Medulla oblongata (tissue), 1 donor: ENCODE results near the gene GPC4.
"Not testable (repeated sequence)": the region's sequence is repeated elsewhere in the genome, so short reads cannot be mapped to it uniquely, and the experiment has no call there.

Source experiments
- DNase-seq: peaks from one replicate; pipeline ENCODE4 v3.0.0-alpha.2; 2015; ENCODE audit errors: extremely low spot score

GPC4 gene

GRCh38 chrX:133306316-133306715 is 109.0 kb downstream of the GPC4 start:
- no peak for DNase-seq

- no peak for DNase-seq
These were observed 109.9 kb downstream of the GPC4 start for GRCh38 chrX:133305348-133305747.

DNA sequence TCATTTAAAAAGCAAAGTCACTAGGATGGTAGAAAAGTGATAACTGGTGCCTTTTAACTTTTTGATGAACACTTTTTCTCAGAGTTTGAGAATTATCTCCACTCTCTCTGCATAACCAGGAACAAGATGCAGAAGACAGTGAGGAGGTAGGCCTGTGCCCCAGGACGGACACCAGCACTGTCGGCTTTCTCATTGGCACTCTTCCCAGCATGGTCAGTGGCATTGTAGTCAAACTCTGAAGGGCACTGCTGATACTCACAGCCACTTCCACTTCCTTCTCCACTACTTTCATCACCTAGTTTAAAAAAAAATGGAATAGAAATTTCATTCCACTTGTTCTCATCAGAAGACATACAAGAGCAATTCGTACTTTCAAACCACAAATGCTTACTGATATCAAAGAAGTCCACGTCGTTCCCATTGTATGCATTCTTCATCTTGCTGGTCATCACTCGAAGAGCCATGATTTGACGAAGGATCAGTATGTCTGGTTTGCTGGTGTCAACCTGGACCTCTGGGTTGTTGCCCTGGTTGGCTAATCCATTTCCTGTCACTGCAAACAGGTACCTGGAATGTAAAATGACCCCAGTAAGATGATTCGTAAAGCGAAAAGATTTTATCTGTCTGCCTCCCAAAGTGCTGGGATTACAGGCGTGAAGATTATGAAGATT is 112.4 kb downstream of the GPC4 start:
- DNase-seq: no peak

DNA sequence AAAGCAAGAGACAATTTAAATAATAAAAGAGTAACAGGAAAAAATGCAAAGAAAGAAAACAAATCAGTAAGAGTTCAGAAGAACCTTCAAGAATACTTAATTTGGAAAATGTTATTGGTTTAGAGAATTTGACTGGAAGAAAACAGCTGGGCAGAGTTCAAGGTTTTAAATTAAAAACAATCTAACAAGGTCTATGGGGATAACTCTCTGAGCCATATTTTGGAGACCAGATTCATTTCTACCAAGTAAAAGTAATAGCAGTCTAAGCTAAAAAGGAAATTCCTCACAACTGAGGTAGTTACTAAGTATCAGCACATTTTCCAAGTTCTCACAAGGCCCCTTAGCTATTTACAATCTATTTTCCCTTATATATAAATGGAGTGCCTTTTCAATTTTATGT is 114.7 kb downstream of the GPC4 start:
- no peak for DNase-seq

DNA sequence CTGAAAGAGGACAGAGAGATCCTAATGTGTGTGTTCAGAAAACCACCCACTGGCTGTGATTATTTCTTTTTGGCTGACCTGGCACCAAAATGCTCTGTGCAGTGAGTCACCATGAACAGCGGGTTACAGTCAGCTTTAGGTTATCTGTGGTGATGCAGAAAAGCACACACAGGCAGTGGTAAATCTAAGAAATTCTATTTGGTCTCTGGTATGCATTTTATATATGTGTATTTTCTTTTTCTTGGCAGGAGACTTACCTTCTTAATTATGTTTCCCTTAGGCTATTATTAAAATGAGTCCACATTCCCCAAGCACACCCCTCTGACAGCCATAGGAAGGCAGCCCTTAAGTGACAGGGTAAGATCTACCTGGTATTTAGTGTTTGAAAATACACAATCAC is 118.0 kb downstream of the GPC4 start:
- DNase-seq: no peak

- DNase-seq: no peak
These were observed 121.2 kb downstream of the GPC4 start for GRCh38 chrX:133294126-133294525.

- DNase-seq: no peak
These were observed 125.2 kb downstream of the GPC4 start for GRCh38 chrX:133290076-133290475.

GRCh38 chrX:133287860-133288259 is 127.4 kb downstream of the GPC4 start:
- no peak for DNase-seq

DNA sequence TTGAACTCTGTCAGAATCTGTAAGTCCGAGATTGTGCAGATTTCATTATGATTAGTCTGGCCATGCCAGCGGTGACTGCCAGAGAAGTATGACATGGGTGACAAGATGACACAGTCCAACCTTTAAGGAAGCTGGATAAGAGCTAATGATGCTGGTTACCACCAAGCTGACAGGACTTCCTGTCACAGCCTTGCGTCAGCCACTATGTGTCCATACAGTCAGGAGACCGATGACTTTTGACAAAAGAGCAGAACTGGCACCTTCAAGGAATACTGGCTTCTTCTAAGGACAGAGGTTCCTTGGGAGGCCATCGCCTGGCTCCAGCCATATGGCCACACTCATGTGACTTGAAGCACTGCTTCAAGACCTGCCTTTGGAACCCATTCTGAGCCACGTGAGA is 129.9 kb downstream of the GPC4 start:
- no peak for DNase-seq

- not testable (repeated sequence) for DNase-seq
These were observed 136.1 kb downstream of the GPC4 start for GRCh38 chrX:133279112-133279730.

DNA sequence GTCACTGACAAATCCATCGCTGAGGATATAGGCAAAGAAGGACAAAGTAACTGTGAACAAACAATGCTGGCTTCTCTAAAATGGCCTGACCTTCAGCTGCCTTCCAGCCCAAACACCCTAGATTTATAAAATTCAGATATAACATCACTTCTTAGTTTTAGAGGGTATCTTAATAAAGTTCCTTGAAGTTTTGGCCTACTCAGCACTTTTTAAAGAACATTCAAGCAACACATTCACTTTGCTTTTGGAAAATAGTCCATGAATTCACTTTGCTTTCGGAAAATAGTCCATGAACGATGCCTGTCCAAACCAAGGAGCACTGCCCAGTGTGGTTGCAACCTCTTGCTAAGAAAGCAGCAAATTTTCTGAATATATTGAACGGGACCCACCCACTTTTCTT is 142.1 kb downstream of the GPC4 start:
- DNase-seq: no peak

GRCh38 chrX:133269168-133269567 is 146.1 kb downstream of the GPC4 start:
- no peak for DNase-seq

DNA sequence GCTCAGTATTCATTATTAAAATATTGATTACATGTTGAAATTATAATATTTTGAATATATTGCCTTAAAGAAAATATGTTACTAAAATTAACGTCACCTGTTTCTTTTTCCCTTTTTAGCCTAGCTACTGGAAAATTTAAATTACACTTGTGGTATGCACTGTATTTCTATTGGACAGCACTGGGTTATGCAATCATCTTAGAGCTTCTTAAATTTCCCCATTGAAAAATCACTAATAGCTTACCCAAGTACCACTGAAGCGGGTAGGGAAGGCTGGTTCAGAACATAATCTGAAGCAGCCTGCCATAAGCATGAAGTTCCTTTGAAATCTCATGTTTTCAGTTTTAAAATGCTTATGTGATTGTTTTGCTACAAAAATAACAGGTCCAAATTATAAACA is 147.7 kb downstream of the GPC4 start:
- DNase-seq: no peak

GRCh38 chrX:133265331-133265730 is 150.0 kb downstream of the GPC4 start:
- no peak for DNase-seq

DNA sequence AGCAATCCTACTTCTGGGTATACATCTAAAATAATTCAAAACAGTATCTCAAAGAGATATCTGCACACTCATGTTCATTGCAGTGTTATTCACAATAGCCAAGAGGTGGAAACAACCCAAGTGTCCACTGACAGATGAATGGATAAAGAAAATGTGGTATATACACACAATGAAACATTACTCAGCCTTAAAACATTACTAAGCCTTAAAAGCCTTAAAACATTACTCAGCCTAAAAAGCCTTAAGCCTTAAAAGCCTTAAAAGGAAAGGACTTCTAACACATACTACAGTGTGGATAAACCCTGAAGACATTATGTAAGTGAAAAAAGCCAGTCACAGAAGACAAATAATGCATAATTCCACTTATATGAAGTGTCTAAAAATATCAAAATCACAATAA is 156.8 kb downstream of the GPC4 start:
- no peak for DNase-seq

DNA sequence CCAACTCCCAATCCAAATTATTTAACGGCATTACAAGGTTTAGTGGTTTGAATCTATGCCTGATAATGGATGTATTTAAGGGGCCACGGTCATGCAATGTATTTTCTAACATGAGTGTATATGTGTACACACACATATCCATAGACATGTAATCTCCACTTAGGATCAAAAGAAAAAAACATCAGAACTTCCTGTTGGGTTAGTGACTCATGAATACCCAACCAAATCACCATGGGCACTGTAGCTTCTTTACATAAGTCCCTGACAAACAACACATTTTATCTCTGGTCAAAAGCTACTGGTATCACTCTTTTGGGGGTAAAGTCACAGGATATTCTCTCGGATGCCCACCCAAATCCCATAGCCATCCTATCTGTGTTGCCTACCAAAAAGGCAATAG is 160.6 kb downstream of the GPC4 start:
- no peak for DNase-seq

DNA sequence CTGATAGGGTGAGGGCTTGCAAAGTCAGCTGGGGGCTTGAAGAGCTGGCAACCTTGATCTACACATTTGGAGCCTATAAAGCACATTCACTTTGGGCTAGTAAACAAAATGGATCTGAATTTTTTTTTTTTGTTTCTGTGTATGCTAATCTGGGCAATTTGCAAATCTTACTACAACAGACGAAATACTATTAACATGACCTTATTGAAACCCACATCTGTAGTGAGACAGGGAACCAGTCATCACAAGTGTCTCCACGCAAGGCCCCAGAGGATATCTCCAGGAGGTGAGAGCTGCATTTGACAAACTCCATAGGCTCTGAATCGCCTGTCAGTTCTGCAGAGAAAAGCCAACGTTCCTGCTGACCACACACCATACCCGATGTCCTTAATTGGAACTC is 164.1 kb downstream of the GPC4 start:
- DNase-seq: no peak

GRCh38 chrX:133250184-133251100 is 164.8 kb downstream of the GPC4 start:
- DNase-seq: no peak
